ENCODE measurements around the gene LRFN3.

- no peak for TF ChIP-seq ZNF8 (CRISPR knock-in tag; IDR thresholded peaks at IDR 0.05)
- no peak for TF ChIP-seq ZFP30 (CRISPR knock-in tag; IDR thresholded peaks at IDR 0.05)
- no peak for TF ChIP-seq ZFP3 (CRISPR knock-in tag; IDR thresholded peaks at IDR 0.05)
- TF ChIP-seq RARB (CRISPR knock-in tag; IDR thresholded peaks at IDR 0.05): no peak
These were observed 1.4 kb downstream of the LRFN3 start for GRCh38 chr19:35937345-35938281.

Measured in SK-N-SH treated with all-trans-retinoic acid at 6 μM for 48 hours (cell line).